ENCODE results near the gene VNN1. TPM values are rescaled to one million over a fixed set of nuclear protein-coding genes. Genes with fewer than 3 reads are reported as not detected.

VNN1 gene, protein sequence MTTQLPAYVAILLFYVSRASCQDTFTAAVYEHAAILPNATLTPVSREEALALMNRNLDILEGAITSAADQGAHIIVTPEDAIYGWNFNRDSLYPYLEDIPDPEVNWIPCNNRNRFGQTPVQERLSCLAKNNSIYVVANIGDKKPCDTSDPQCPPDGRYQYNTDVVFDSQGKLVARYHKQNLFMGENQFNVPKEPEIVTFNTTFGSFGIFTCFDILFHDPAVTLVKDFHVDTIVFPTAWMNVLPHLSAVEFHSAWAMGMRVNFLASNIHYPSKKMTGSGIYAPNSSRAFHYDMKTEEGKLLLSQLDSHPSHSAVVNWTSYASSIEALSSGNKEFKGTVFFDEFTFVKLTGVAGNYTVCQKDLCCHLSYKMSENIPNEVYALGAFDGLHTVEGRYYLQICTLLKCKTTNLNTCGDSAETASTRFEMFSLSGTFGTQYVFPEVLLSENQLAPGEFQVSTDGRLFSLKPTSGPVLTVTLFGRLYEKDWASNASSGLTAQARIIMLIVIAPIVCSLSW
- total RNA-seq, result 9.7 TPM
- long read RNA-seq, transcript VNN1-201 (7 exons, 3,106 nt), result major isoform, 5 of 11 reads
- long read RNA-seq, partial matches to known transcripts, result 1 of 11 reads
- long read RNA-seq, other reads (novel, unspliced or antisense), result 5 of 11 reads

DNA sequence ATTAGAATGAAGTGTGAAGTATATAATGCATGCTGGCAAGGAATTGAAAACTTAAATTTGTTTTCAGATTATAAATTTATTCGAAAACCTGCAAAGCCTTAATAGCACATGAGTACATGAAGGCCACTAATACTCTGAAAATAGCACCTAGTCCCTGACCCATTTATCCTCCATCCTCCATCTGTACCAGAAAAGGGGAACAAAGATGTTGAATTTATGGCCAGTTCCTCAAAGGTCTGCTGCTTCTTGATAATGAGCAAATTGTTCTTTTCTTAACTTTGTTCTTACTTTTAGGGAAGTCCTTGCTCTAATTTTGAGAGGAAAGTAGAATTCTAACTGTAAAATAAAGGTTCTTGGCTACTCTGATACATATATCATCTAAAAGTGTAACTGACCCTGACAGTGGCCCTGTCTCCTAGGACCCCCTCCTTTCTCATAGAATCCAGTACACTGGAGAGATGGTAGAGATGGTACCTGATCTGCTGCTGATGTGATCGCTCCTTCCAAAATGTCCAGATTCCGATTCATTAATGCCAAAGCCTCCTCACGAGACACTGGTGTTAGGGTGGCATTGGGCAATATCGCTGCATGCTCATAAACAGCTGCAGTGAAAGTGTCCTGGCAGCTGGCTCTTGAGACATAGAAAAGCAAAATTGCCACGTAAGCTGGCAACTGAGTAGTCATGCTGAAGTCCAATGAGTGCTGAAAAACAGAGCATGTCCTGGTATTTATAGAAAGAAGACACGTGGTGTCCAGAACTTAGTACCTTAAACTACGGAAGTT is at the start of gene VNN1:
Gene VNN1, minus strand, starts transcription at position 704 of the 783 bp plus-strand sequence. Its CDS starts 20 bp downstream, at position 684.
- no peak for DNase-seq (ENCODE audit: low spot score)

DNA sequence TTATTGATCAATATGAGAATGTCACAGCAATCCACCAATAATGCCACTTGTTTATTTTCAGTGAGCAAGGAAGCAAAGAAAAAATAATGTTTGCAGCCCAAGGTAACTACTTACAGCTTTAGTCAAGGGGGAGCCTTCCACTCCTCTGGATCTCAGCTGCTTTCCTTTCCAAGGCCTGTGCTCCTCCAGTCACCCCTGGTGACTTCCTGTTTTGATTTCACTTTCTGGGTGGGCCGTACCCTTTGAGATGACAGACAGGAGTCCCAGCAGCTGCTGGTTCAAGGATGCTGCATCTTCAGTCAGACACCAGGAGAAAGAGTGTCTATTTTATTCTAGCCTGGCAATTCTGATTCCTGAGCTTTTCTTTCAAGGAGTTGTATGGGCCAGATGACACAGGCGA is 49.4 kb upstream of the VNN1 start:
- no peak for DNase-seq (ENCODE audit: low spot score)

DNA sequence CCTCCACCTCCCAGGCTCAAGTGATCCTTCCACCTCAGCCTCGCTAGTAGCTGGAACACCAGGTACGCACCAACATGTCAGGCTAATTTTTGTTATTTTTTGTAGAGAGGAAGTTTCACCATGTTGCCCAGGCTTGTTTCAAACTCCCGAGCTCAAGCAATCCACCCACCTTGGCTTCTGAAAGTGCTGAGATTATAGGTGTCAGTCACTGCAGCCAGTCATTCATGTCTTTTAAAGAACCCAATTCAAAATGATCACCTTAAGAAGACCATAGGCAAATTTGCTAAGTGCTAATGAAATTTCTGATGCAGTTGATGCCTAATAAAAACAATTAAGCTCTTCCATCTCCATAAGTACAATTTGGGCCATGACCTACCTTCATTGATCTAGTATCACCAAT is 46.4 kb upstream of the VNN1 start:
- no peak for DNase-seq (ENCODE audit: low spot score)

- no peak for DNase-seq (ENCODE audit: low spot score)
Measured at GRCh38 chr6:132758689-132759088, 44.8 kb upstream of the VNN1 start.

DNA sequence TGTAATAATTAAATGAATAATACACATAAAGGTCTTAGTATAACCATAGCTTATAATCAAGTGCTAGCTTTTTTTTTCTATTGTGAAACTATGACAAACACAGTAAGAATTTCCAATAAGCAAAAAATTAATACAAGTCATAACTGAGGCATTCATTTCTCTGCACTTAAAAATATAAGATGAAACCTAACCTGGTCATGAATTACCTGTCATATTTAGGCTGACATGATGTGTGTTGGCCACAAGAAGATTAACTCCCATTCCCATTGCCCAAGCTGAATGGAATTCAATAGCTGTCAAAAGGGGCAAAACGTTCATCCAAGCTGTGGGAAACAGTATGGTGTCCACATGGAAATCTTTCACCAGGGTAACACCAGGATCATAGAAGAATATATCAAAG is 38.4 kb upstream of the VNN1 start:
- DNase-seq (ENCODE audit: low spot score), result no peak

DNA sequence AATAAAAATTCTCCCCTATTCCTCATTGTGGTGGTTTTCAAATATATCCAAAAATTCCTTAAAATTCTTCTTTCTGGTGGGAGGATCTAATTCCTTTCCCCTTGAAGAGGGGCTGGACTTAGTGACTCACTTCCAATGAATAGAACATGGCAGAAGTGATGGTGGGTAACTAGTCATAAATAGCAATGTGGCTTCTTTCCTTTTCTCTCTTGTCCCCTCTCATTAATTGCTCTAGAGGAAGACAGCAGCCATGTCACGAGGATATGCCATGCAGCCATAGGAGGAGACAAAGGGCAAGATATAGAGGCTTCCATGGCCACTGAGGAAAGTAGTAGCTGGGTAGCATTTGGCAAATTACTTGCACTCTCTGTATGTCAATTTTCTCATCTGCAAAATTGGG is 38.0 kb upstream of the VNN1 start:
- DNase-seq (ENCODE audit: low spot score), result no peak

GRCh38 chr6:132751306-132751705 is 37.5 kb upstream of the VNN1 start:
- DNase-seq (ENCODE audit: low spot score), result no peak

GRCh38 chr6:132750455-132751248 is 36.8 kb upstream of the VNN1 start:
- no peak for DNase-seq (ENCODE audit: low spot score)

DNA sequence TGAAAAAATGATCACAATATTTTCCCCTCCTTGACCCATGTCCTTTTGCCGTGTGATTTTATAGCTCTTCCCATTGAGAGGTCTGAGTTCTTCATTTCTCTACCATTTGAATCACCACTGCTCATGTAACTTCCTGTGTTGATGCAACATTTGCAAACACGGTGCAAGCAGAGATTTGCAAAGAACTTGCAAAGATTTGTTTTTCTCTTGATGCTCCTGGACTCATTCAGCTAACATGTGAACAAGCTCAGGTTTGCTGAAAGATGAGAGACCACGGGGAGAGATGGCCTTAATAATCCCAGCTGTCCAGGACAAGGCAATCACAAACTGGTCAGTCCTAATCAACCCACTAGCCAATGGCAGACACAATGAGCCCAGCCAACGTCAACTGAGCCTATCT is 35.3 kb upstream of the VNN1 start:
- no peak for DNase-seq (ENCODE audit: low spot score)

DNA sequence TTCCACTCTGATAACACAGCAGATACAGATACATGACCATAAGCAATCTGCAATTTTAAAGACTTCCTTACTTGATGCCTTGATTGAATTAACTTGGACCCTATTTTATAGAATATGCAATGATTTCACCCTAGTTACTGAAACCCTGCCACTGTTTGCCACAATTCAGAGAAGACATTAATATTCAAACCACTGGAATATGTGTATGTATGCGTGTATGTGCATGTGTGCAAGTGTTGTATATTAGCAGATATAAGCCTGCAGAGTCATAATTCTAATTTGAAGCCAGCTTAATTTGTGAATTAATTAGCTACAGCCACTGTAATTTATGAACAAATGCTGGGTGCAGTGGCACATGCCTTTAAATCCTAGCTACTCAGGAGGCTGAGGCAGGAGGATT is 34.6 kb upstream of the VNN1 start:
- no peak for DNase-seq (ENCODE audit: low spot score)

GRCh38 chr6:132746048-132746447 is 32.2 kb upstream of the VNN1 start:
- no peak for DNase-seq (ENCODE audit: low spot score)

DNA sequence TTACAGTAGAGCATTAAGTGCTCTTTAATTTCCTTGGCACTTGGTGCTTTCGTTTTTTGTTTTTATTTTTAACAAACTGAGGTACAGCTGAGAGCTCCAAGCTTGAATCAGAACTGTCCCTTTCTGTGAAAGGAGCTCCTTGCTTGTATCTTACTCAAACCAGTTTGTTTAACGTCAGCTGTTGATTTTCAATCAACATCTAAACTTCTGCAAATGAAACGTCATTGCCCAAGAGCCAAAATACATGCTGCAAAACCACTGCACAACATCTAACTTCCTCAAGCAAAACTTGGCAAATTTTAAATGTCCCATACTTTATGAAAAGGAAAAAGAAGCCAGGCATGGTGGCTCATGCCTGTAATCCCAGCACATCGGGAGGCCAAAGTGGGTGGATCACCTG is 28.6 kb upstream of the VNN1 start:
- DNase-seq (ENCODE audit: low spot score), result no peak

DNA sequence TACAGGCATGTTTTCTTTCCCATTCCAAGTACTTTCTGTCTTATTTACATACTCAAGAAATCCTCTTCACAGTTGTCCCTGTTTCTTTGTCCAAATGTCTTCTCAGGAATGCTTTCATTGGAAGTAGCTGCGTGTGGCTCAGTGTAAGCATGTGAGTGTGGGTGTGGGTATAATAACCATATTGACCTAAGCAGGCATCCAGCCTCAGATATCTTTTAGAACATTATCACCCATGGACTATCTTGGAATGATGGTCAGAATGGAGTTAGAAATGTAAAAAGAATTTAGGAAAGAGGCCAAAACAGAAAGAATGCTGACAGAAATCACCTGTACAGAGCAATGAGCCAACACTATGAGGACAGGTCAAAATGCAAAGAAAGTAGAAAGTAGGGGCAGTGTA is 27.4 kb upstream of the VNN1 start:
- DNase-seq (ENCODE audit: low spot score), result no peak

GRCh38 chr6:132736239-132736638 is 22.4 kb upstream of the VNN1 start:
- DNase-seq (ENCODE audit: low spot score), result no peak

DNA sequence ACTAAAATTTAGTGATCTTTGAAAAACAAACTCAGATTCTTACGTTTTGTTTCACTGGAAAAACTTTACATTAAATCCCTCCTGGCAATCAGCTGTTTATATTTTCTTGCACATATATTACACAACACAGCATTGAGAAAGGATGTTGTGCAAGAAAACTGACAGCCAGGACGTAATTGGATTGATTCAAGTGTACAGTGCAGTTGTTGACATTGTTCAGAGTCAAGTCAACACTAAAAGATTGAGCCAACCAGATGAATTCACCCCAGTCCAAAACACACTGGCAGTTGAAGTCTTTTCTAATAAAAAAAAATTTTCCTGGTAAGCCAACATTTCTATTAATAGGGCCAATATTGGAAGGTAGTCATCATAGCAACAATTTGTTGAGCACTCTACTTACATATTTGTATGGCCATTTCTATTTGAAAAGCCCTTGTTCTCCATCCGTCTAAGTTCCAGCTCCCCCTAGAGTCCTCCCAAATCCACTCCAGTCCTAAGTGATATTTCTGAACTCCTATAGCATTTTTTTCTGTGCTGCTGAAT is 20.9 kb upstream of the VNN1 start:
- DNase-seq (ENCODE audit: low spot score), result no peak

- no peak for DNase-seq (ENCODE audit: low spot score)
Measured at GRCh38 chr6:132733814-132734213, 20.0 kb upstream of the VNN1 start.

DNA sequence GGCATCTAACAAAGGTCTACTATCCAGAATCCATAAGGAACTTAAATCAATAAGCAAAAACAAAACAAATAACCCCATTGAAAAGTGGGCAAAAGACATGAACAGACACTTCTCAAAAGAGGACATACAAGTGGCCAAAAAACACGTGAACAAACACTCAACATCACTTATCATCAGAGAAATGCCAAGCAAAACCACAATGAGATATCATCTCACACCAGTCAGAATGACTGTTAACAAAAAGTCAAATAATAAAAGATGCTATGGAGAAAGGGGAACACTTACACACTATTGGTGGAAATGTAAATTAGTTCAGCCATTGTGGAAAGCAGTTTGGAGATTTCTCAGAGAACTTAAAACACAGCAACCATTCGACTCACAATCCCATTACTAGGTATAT is 19.4 kb upstream of the VNN1 start:
- DNase-seq (ENCODE audit: low spot score), result no peak

DNA sequence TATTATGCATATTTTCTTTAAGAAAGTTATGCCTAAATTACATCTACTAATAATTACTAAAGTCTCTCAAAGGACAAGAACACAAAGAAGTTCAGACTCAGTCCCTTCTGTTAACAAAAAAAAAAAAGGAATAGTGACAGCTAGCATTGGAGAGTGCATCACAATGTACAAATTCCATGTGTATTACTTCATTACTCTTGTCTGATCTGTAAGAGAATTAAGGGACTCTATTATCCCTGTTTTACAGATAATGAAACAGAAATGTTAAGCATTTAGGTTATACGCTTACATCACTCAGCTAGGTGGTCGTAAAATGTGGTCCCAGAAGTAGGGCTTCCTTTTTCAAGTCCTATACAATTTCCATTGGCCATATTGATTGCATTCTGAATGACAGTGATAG is 17.2 kb upstream of the VNN1 start:
- no peak for DNase-seq (ENCODE audit: low spot score)

- no peak for DNase-seq (ENCODE audit: low spot score)
Measured at GRCh38 chr6:132730560-132730959, 16.7 kb upstream of the VNN1 start.

DNA sequence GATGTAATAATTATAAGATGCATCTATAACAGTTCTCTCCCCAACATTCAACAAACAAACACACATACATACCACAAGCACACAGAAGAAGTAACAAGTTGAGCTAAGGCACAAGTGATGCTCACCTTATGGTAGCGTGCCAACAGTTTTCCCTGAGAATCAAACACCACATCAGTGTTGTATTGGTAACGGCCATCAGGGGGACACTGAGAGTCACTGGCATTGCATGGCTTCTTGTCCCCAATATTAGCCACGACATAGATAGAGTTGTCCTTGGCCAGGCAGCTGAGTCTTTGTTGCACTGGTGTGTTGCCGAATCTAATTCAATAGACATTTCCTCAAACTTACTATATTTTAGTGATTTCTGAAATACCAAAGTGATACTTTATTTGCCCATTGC is 14.8 kb upstream of the VNN1 start:
- no peak for DNase-seq (ENCODE audit: low spot score)

DNA sequence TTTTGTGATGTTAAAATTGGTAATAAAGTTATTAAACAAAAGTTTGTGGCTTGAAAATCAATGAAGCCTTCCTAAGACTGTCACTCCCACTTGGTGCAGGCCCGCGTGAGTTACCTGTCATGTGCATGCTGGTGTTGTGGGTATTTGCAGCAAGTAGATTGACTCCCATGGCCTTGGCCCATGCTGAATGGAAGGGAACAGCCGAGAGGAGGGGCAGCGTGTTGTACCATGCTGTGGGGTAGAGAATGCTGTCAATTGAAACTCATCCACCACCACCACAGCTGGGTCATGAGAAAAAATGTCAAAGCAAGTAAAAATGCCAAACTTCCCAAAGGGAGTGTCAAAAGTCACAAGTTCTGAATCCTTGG is 12.7 kb upstream of the VNN1 start:
- no peak for DNase-seq (ENCODE audit: low spot score)

All from mesenteric fat pad (tissue), 1 donor.